Measurements from ENCODE around the gene SNPH. TPM values are rescaled to one million over a fixed set of nuclear protein-coding genes. Genes with fewer than 3 reads are reported as not detected.

The SNPH gene
- total RNA-seq, 4 donors from 2014 or later, result 0.89 to 3.8 (median 2.5) TPM

DNA sequence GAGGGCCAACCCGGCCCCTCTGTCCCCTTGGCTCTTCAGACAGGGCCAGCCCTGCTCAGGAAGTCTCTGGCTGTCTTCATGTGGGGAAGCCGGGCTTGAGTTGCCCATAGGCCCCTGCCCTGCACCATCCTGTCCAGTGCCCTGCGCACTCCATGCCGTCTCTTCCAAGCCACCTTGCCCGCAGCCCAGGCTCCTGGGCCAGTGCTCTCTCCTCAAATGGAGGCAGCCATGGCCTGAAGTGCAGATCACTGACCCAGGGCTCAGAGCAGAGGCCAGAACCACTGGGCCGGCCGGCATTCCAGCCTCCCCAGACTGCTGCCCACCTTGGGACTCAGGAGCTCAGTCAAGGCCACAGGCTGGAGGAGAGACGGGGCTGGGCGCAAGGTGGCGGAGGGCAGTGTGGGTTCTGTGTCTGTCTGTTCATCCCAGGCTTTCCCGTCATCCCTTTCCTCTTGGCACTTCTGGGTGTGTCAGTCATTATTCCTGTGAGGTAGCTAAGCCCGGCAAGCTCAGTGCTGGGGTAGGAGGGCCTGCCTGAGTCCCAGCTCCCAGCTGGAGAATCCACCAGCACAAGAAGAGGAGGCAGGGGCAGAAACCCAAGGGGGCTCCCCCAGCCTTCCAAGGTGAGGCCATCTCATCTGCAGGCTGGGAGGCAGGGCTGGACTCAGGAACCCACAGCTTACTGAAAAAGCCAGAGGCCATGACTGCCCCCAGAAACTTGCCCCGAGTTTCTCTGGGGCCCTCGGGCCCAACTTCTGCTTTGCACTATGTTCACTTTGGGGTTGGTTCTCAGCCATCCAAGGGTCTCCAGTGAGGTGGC lies 40.4 kb downstream of the SNPH start:
- TF ChIP-seq, protein P1, sequence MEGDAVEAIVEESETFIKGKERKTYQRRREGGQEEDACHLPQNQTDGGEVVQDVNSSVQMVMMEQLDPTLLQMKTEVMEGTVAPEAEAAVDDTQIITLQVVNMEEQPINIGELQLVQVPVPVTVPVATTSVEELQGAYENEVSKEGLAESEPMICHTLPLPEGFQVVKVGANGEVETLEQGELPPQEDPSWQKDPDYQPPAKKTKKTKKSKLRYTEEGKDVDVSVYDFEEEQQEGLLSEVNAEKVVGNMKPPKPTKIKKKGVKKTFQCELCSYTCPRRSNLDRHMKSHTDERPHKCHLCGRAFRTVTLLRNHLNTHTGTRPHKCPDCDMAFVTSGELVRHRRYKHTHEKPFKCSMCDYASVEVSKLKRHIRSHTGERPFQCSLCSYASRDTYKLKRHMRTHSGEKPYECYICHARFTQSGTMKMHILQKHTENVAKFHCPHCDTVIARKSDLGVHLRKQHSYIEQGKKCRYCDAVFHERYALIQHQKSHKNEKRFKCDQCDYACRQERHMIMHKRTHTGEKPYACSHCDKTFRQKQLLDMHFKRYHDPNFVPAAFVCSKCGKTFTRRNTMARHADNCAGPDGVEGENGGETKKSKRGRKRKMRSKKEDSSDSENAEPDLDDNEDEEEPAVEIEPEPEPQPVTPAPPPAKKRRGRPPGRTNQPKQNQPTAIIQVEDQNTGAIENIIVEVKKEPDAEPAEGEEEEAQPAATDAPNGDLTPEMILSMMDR (IDR thresholded peaks at IDR 0.05), result no peak
- TF ChIP-seq POLR2AphosphoS5 (IDR thresholded peaks at IDR 0.05) (no peak), POLR2A (IDR thresholded peaks at IDR 0.05) (no peak), EP300 (IDR thresholded peaks at IDR 0.05) (no peak)
- H3K4me1 ChIP-seq, result no peaks in the 10 kb centered on the region
- no peaks in the 10 kb centered on the region for H3K9me3 ChIP-seq
- no peak overlapping the region for H3K4me3 ChIP-seq
- no peaks in the 10 kb centered on the region for H3K27me3 ChIP-seq
- DNase-seq (ENCODE audit: low spot score in 2 of 2), result no peak
- H3K27ac ChIP-seq, result no peak overlapping the region
- WGBS, result 91% methylated on average over 7 of the region's 14 CpGs
- peaks cover 23% of the 10 kb centered on the region for H3K36me3 ChIP-seq

DNA sequence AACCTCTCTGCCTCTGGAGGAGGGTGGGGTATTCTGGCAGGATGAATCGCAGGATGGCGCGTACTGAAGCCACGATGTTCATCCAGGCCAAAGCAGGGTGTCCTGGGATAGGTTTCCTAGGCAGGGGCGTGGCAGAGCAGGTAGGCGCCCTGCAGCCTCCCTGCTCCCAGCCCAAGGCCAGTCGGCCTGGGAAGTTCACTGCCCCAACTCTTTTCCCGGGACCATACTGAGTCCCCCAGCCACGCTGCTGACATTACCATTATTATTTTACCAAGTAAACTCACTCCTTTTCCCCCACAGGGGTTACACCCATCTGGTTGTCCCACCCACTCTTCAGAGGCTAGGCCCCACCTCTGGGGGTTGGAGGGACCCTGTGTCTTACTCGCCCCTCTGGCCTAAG lies 41.1 kb downstream of the SNPH start:
- no peaks in the 10 kb centered on the region for H3K27me3 ChIP-seq
- H3K27ac ChIP-seq, result no peak overlapping the region
- no peak for TF ChIP-seq POLR2AphosphoS5 (IDR thresholded peaks at IDR 0.05)
- no peak overlapping the region for H3K4me3 ChIP-seq
- no peak for DNase-seq (ENCODE audit: low spot score in 2 of 2)
- 85% methylated on average over 10 of the region's 10 CpGs for WGBS
- no peaks in the 10 kb centered on the region for H3K4me1 ChIP-seq
- peaks cover 23% of the 10 kb centered on the region for H3K36me3 ChIP-seq
- H3K9me3 ChIP-seq, result no peaks in the 10 kb centered on the region

DNA sequence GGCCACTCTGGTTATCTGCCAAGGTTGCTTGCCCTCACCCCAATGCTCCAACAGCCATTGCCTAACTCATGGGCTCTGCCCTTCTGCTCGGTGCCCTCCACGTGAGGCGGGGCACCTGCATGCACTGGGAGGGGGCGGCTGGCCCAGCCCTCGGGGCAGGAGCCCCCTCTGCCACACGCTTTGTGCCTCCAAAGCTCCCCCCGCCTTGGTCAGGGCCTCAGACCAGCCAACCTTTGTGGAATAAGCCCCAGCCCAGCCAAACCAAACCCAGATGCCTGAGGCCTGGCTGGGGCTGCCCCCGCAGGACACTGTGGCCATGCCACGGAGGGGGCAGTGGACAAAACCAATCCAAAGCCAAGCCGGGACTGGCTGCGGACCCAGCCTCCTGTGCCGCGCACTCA lies 41.5 kb downstream of the SNPH start:
- Histone ChIP-seq H3K36me3 (peaks cover 23% of the 10 kb centered on the region), H3K4me1 (no peaks in the 10 kb centered on the region), H3K9me3 (no peaks in the 10 kb centered on the region), H3K4me3 (no peak overlapping the region), H3K27ac (no peak overlapping the region), H3K27me3 (no peaks in the 10 kb centered on the region)
- TF ChIP-seq POLR2A (IDR thresholded peaks at IDR 0.05) (no peak), POLR2AphosphoS5 (IDR thresholded peaks at IDR 0.05) (no peak), EP300 (IDR thresholded peaks at IDR 0.05) (no peak)
- TF ChIP-seq, protein P1 (IDR thresholded peaks at IDR 0.05), result no peak
- 91% methylated on average over 11 of the region's 13 CpGs for WGBS
- no peak for DNase-seq (ENCODE audit: low spot score in 2 of 2)

DNA sequence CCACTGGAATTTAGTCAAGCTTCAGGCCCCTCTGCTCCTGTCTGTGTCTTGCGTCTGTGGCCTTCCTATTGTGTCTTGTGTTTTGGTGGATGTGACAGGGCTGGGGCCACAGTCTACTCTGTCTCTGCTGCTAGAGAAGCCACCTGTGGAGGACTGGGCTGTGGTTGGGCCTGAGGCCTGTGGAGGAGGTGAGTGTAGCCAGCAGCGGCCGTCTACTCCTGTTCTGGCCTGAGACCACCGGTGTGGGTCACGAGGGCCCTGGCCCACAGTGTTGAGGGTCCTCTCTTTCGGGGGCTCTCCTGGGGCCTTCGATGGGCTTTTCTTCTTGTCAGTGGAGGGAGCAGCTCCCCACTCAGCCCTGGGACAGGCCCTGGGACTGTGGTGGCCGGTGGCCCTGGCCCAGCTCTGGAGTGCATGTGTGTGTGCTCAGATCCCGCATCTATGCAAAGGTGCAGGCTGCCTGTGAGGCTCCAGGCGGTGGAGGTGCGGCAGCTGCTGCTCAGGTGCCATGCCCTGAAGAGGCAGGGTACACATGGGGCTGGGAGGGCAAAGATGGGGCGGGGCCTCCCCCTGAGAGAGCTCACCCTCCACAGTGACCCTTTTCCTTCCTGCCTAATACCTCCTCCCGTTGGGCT lies 42.1 kb downstream of the SNPH start:
- H3K9me3 ChIP-seq, result no peaks in the 10 kb centered on the region
- peaks cover 2% of the 10 kb centered on the region for H3K4me1 ChIP-seq
- DNase-seq (ENCODE audit: low spot score in 2 of 2), result no peak
- H3K4me3 ChIP-seq, result no peak overlapping the region
- peaks cover 23% of the 10 kb centered on the region for H3K36me3 ChIP-seq
- no peaks in the 10 kb centered on the region for H3K27me3 ChIP-seq
- 50% methylated on average over 2 of the region's 13 CpGs for WGBS
- H3K27ac ChIP-seq, result no peak overlapping the region
- TF ChIP-seq EP300 (IDR thresholded peaks at IDR 0.05) (no peak), POLR2AphosphoS5 (IDR thresholded peaks at IDR 0.05) (no peak)

DNA sequence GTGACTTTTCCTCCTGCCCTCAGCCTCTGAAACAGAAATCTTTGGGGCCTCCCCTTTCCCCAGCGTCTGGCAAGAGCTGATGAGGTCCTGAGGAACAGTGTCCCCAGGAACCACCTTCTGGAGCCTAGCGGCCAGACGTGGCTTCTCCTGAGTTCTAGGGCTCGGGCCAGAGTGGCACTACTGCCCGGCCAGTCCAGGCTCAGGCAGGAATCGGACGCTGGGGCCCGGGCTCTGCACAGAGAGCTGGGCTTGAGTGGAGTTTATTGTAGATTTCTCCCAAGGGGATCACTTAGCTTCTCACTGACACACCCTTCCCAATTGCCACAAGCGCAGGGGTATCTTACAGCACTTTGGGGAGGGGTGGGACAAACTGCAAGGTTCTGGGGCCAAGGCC lies 42.6 kb downstream of the SNPH start:
- 98% methylated on average over 5 of the region's 9 CpGs for WGBS
- no peak for DNase-seq (ENCODE audit: low spot score in 2 of 2)
- H3K4me3 ChIP-seq, result no peak overlapping the region
- H3K36me3 ChIP-seq, result peaks cover 23% of the 10 kb centered on the region
- no peak overlapping the region for H3K27ac ChIP-seq
- H3K27me3 ChIP-seq, result no peaks in the 10 kb centered on the region
- no peak for TF ChIP-seq EP300 (IDR thresholded peaks at IDR 0.05)
- TF ChIP-seq POLR2AphosphoS5 (IDR thresholded peaks at IDR 0.05), result no peak
- TF ChIP-seq, protein P1 (IDR thresholded peaks at IDR 0.05), result no peak
- TF ChIP-seq POLR2A (IDR thresholded peaks at IDR 0.05), result no peak
- no peaks in the 10 kb centered on the region for H3K9me3 ChIP-seq
- peaks cover 7% of the 10 kb centered on the region for H3K4me1 ChIP-seq

DNA sequence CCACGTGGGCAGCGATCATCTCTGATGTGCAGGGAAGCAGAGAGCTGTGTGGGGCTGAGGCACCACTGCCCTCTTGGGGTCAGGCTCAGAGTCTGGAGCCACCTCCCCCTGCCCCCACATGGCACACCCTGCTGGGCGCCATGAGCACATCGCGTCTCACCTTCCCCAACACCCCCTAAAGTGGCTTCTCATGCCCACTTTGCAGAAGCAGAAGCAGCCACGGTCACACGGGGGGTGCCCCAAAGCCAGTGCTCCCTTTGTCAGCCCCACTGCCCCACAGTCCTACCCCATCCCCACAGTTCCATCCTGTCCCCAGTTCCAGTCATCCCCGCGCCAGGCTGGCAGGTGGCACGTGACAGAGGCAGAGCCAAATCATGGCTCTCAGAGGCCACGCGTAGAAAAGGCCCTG lies 43.3 kb downstream of the SNPH start:
- Histone ChIP-seq H3K4me1 (peaks cover 10% of the 10 kb centered on the region), H3K4me3 (no peak overlapping the region), H3K36me3 (peaks cover 23% of the 10 kb centered on the region), H3K9me3 (no peaks in the 10 kb centered on the region), H3K27me3 (no peaks in the 10 kb centered on the region), H3K27ac (no peak overlapping the region)
- TF ChIP-seq POLR2A (IDR thresholded peaks at IDR 0.05), result no peak
- TF ChIP-seq POLR2AphosphoS5 (IDR thresholded peaks at IDR 0.05), result no peak
- TF ChIP-seq, protein P1 (IDR thresholded peaks at IDR 0.05), result no peak
- TF ChIP-seq EP300 (IDR thresholded peaks at IDR 0.05), result no peak
- DNase-seq (ENCODE audit: low spot score in 2 of 2), result no peak
- WGBS, result 93% methylated on average over 10 of the region's 12 CpGs
